Measurements from ENCODE around the gene OR2AK2. TPM values are rescaled to one million over a fixed set of nuclear protein-coding genes. Genes with fewer than 3 reads are reported as not detected.

Gene OR2AK2
- total RNA-seq, 1 experiment from 2014 or later, result not detected

- Mint-ChIP-seq H3K4me1 (ENCODE audit: low read depth, unreplicated experiment) (no peaks in the 10 kb centered on the region), H3K27me3 (ENCODE audit: insufficient read depth, unreplicated experiment) (no peaks in the 10 kb centered on the region), H3K27ac (ENCODE audit: unreplicated experiment) (no peak overlapping the region), H3K36me3 (ENCODE audit: insufficient read depth, unreplicated experiment) (no peaks in the 10 kb centered on the region), H3K9me3 (ENCODE audit: unreplicated experiment) (peaks cover 33% of the 10 kb centered on the region), H3K4me3 (ENCODE audit: unreplicated experiment) (no peak overlapping the region)
- ChIA-PET POLR2A (no interaction called here), CTCF (no interaction called here)
- Histone ChIP-seq H3K4me3 (ENCODE audit: low read depth, low read length) (no peak overlapping the region), H3K36me3 (ENCODE audit: control insufficient read depth, insufficient read depth, low read length) (no peaks in the 10 kb centered on the region), H3K4me1 (no peaks in the 10 kb centered on the region), H3K27me3 (replicated peaks; ENCODE audit: control insufficient read depth, insufficient read depth, low read length) (no peaks in the 10 kb centered on the region), H3K9me3 (no peaks in the 10 kb centered on the region)
- no TSS peak for BruUV-seq (replicated peaks)
- TF ChIP-seq, protein P1, sequence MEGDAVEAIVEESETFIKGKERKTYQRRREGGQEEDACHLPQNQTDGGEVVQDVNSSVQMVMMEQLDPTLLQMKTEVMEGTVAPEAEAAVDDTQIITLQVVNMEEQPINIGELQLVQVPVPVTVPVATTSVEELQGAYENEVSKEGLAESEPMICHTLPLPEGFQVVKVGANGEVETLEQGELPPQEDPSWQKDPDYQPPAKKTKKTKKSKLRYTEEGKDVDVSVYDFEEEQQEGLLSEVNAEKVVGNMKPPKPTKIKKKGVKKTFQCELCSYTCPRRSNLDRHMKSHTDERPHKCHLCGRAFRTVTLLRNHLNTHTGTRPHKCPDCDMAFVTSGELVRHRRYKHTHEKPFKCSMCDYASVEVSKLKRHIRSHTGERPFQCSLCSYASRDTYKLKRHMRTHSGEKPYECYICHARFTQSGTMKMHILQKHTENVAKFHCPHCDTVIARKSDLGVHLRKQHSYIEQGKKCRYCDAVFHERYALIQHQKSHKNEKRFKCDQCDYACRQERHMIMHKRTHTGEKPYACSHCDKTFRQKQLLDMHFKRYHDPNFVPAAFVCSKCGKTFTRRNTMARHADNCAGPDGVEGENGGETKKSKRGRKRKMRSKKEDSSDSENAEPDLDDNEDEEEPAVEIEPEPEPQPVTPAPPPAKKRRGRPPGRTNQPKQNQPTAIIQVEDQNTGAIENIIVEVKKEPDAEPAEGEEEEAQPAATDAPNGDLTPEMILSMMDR (IDR thresholded peaks at IDR 0.05; ENCODE audit: insufficient read depth in 1 of 2, low read depth in 1 of 2, low read length in 1 of 2, severe bottlenecking in 1 of 2, unreplicated experiment in 1 of 2), result no peak
- intact Hi-C loops (cut with micrococcal nuclease; ENCODE audit: unreplicated experiment), result no loop called here
- no peak for DNase-seq
Observed at GRCh38 chr1:247998811-247999210, 33.8 kb downstream of the OR2AK2 start.

- Mint-ChIP-seq H3K9me3 (ENCODE audit: unreplicated experiment) (peaks cover 26% of the 10 kb centered on the region), H3K27ac (ENCODE audit: unreplicated experiment) (no peak overlapping the region), H3K27me3 (ENCODE audit: insufficient read depth, unreplicated experiment) (no peaks in the 10 kb centered on the region), H3K4me3 (ENCODE audit: unreplicated experiment) (no peak overlapping the region), H3K4me1 (ENCODE audit: low read depth, unreplicated experiment) (no peaks in the 10 kb centered on the region), H3K36me3 (ENCODE audit: insufficient read depth, unreplicated experiment) (no peaks in the 10 kb centered on the region)
- intact Hi-C loops (cut with micrococcal nuclease; ENCODE audit: unreplicated experiment), result no loop called here
- Histone ChIP-seq H3K27me3 (replicated peaks; ENCODE audit: control insufficient read depth, insufficient read depth, low read length) (no peaks in the 10 kb centered on the region), H3K4me1 (no peaks in the 10 kb centered on the region), H3K9me3 (no peaks in the 10 kb centered on the region), H3K36me3 (ENCODE audit: control insufficient read depth, insufficient read depth, low read length) (no peaks in the 10 kb centered on the region), H3K4me3 (ENCODE audit: low read depth, low read length) (no peak overlapping the region)
- ChIA-PET POLR2A (no interaction called here), CTCF (no interaction called here)
- TF ChIP-seq, protein P1 (IDR thresholded peaks at IDR 0.05; ENCODE audit: insufficient read depth in 1 of 2, low read depth in 1 of 2, low read length in 1 of 2, severe bottlenecking in 1 of 2, unreplicated experiment in 1 of 2), result no peak
- no TSS peak for BruUV-seq (replicated peaks)
- DNase-seq, result no peak
Observed at GRCh38 chr1:248000169-248000568, 35.1 kb downstream of the OR2AK2 start.

DNA sequence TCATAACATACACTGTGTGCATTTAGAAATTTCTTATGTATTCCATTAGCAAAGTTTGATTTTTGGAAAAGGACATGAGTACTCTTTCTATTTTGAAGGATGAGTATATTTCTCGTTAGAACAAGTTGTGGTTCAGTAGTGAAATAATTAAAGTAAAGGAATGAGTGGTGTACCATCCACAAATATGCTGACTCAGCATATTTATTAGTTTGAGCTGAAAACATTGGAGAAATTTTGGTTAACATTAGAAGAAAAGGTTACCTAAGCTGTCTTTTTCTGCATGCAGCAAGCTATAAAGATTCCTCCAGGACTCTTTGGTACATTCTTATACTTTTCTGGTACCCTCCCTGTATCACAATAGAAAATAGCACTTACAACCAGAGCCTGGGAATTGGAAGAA lies 42.7 kb downstream of the OR2AK2 start:
- H3K4me3 Mint-ChIP-seq (ENCODE audit: unreplicated experiment), result no peak overlapping the region
- POLR2A ChIA-PET, result interaction anchor here (0.6 kb wide), 1 partner anchor 130 kb away, joined by 3 read pairs; no protein-coding TSS in a partner anchor
- Histone ChIP-seq H3K36me3 (ENCODE audit: control insufficient read depth, insufficient read depth, low read length) (no peaks in the 10 kb centered on the region), H3K4me3 (ENCODE audit: low read depth, low read length) (no peak overlapping the region), H3K9me3 (peaks cover 5% of the 10 kb centered on the region; the same call in 1 of the 2 replicates), H3K4me1 (no peaks in the 10 kb centered on the region), H3K27me3 (replicated peaks; ENCODE audit: control insufficient read depth, insufficient read depth, low read length) (no peaks in the 10 kb centered on the region)
- CTCF ChIA-PET, result no interaction called here
- no peak for DNase-seq
- TF ChIP-seq, protein P1 (IDR thresholded peaks at IDR 0.05; ENCODE audit: insufficient read depth in 1 of 2, low read depth in 1 of 2, low read length in 1 of 2, severe bottlenecking in 1 of 2, unreplicated experiment in 1 of 2), result no peak
- no peaks in the 10 kb centered on the region for H3K36me3 Mint-ChIP-seq (ENCODE audit: insufficient read depth, unreplicated experiment)
- no peaks in the 10 kb centered on the region for H3K4me1 Mint-ChIP-seq (ENCODE audit: low read depth, unreplicated experiment)
- no TSS peak for BruUV-seq (replicated peaks)
- H3K27ac Mint-ChIP-seq (ENCODE audit: unreplicated experiment), result no peak overlapping the region
- intact Hi-C loops (cut with micrococcal nuclease; ENCODE audit: unreplicated experiment), result no loop called here
- no peaks in the 10 kb centered on the region for H3K27me3 Mint-ChIP-seq (ENCODE audit: insufficient read depth, unreplicated experiment)
- peaks cover 43% of the 10 kb centered on the region for H3K9me3 Mint-ChIP-seq (ENCODE audit: unreplicated experiment)
